Stimulated activated CD4-positive, alpha-beta T cell treated with anti-CD3 and anti-CD28 coated beads, Interleukin-1b, Interleukin-23, amount 100 ng/mL, for 4 hours (primary cell): ENCODE measurements around the gene HVCN1.
A peak's percentile ranks its signal among the peaks of the same experiment; 100 is the strongest.

Experiments
- DNase-seq, 2 donors: peaks; one replicate each; pipeline ENCODE4 v3.0.0-alpha.2; 2020; ENCODE audit warnings: low read depth in 2 of 2

The HVCN1 gene

GRCh38 chr12:110699591-110700445 is 10.9 kb upstream of the HVCN1 start:
- DNase-seq = no peak

DNA sequence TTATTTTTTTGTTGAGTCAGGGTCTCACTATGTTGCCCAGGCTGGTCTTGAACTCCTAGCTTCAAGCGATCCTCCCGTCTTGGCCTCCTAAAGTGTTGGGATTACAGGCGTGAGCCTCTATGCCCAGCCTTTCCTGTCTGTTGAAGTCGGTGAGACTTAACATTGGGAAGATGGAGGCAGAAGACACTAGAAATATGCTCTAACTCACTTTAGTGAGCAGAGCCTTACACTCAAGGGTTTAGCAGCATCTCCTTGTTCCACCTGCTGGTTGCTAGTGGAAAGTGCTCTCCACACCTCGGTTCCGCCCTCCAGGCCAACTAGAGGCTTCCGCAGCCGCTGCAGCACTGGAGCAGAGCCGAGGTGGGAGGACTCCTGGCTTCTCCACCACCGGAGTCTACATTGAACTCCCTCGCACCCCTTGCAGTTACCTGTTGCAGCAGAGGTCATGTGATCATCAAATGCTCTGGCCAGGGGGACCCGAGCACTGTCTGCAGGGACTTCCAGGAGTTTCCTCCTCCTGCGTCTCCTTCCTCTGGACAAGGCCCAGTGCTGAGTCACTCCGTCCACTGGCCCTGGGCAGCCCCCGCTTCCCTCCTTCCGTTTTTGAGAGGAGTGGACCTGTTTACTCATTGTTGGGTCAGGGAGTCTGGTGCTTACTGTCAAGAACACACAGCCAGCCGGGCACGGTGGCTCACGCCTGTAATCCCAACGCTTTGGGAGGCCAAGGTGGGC is 9.4 kb upstream of the HVCN1 start:
- DNase-seq = peak; percentile 49 to 58

- DNase-seq = no peak
Observed at GRCh38 chr12:110697236-110697635, 8.3 kb upstream of the HVCN1 start.

- DNase-seq = no peak
Observed at GRCh38 chr12:110696283-110696682, 7.4 kb upstream of the HVCN1 start.

- no peak for DNase-seq
Observed at GRCh38 chr12:110694330-110694901, 5.5 kb upstream of the HVCN1 start.

GRCh38 chr12:110693731-110694130 is 4.8 kb upstream of the HVCN1 start:
- DNase-seq = no peak

GRCh38 chr12:110690127-110690430 is 1.2 kb upstream of the HVCN1 start:
- no peak for DNase-seq

DNA sequence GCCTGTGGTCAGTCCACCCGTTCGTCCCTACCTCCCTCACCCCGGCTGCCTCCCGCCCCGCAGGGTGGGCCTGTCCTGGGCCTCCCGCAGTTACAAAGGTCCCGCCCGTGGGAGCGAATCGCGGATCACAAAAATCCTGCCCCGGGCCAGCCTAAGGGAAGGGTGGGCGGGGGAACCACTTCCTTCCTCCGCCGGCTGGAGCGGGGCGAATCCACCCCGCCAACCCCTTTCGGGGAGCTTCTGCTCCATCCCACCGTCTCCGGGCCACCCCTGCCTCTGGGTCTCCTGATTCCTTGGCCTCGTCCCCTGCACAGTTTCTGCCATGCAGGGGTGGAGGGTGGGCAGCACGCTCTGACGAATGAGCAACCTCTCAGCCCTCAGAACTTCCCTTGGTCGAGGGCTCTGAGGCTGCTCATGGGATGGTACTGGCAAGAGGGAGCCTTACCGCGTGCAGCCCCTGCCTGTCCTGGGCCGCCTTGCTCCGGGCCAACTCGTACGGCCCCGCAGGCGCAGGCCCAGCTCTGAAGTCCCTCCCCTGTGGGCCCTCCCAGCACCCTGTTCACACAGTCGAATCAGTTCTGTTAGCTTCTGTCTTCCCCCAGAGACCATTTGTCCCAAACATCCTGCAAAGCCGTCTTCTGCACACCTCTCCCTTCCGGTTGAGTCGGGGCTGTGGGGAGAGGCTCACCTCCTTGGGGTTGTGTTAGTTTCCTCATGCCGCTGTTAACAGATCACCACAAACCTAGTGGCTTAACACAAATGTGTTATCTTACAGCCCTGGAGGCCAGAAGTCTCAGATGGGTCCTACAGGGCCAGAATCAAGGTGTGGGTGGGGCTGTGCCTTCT is 589 bp upstream of the HVCN1 start:
- DNase-seq = peak; percentile 14 to 31

DNA sequence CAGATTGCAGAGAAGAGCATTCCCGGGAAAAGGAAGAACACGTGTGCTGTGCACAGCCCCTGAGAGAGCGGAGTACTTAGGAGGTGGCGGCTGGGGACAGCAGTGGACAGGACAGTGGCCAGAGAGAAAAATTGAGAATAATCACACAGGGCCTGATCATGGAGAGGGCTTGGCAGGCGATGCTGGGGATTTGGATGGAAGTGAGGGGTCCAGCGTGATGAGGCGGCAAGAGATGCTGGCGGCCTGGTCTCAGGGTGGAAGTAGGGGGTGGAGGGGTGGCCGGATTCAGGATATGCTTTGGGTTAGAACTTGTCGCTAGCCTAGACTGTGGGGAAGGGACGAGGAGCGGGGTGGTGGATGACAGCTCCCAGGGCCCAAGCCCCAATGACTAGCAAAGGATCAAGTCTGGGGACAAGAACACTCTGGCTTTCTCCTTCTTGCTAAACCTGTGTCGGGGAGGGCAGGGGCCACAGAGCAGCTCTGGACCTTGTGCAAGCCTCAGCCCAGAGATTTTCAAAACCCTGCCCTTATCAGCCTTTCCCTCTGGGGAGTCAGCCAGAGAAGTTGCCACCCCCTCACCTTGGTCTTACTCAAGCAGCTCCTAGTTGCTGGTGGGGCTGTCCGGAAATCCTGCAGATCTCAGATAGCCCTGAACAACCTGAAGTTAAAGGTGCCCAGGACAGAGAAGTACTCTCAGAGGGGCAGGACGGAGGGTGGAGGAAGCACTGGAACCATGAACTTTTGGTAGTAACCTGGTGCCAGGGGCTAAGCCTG is 1.3 kb downstream of the HVCN1 start:
- no peak for DNase-seq

DNA sequence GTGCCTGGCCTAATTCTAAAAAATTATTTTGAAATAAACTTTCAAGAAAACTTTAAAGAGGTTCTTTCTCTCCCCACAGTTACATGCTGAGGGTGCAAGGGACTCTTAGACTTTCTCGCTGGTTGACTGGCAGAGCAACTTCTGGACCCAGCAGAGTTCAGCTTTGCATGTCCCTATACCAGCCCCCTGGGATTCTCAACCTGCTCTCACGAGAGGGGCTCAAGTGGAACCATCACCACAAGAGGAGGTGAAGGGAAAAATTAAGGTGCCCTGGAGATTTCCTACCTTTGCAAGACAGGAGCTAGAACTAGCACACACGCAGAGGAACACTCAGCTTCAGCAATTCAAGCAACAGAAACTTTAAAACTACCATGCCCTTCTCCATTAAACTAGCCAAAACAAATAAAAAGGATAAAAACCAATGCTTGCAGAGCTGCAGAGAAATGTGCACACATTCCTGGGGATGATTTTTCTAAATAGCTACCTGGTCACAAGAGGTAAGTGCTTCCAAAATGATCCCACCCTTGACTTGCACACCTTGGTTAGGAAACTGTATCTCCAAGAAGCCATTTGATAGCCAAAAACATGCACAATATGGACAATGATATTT is 2.5 kb downstream of the HVCN1 start:
- DNase-seq = no peak

GRCh38 chr12:110684312-110684836 is 4.5 kb downstream of the HVCN1 start:
- no peak for DNase-seq

- no peak for DNase-seq
Observed at GRCh38 chr12:110683888-110684287, 5.0 kb downstream of the HVCN1 start.

DNA sequence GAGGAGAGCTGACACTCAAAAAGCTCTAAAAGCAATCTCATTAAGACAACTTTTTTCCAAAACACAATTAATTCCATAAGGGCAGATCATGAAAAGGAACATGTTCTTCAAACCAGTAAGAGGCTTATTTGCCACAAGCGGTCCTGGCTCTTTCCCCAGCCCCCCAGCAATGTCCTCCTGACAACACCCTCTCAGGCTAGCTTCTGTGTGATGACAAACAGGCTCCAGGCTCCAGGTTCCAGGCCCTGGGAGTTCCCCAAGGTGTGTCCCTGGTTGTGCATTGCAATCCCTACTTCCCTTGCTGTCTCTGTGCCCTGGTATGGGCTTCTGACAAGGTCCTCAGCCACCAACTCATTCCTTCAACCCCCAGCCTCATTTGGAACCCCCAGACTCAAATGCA is 8.9 kb downstream of the HVCN1 start:
- DNase-seq = no peak

DNA sequence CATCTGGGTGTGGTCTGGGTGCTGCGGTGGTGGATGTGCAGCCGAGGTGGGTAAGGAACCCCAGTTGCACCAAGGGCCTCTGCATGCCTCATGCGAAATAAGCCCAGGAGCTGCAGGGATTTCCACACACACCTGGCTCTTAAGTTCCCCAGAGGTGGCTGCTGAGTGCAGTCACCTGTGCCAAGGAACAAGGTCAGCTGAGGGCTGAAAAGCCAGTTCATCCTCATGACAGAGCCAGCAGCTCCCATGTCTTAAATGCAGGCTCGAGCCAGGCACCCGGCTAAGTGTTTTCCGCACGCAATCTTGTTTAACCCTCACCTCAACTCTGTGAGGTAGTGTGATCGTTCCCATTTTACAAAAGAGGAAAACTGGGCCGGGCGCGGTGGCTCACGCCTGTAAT is 9.7 kb downstream of the HVCN1 start:
- no peak for DNase-seq

DNA sequence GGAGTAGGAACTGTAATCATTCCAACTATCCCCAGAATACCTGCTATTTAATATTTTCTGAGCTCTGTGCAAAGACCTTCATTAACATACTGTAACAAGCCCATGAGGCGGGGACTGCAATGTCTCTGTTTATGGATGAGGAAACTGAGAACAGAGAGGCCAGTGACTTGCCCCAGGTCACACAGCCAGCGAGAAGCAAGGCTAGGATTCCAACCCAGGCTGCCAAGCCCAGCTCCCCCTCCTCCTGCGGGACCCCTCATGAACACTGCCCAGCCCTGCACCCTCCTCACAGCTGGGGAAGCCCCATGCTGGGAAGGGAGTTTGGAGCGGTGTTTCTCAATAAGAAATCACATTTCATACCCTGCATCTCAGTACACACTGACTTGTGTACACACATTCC is 10.9 kb downstream of the HVCN1 start:
- no peak for DNase-seq

DNA sequence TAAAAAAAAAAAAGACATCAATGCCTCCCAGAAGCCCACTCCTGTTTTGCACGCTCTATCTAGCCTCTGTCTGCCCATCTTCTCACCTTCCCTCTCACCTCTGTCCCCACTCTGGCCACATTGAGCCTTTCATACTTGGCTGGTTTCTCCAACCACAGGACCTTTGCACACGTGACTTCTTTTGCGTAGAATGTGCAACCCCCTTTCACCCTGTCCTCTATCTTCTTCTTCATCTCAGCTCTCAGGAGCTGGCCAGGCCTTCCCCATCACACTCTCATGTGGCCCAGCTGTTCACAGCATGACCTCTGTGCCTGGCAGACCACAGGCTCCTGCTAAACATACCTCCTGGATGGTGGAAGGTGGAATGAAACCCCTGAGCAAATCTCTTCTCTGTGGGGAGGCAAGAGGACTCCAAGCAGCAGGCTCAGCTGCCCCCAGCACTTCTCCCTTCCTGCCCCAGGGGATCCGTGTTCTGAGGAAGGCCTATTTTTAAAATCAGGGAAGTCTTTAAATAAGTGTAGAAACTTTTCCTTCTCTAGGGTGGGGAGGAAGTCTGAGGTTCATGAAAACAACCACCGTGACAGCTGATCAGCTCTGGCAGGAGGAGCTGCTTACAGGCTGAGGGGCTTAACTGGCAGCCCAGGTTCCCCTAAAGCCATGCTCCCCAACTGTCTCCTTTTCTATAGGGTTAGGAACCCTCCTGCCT is 11.6 kb downstream of the HVCN1 start:
- DNase-seq = no peak

DNA sequence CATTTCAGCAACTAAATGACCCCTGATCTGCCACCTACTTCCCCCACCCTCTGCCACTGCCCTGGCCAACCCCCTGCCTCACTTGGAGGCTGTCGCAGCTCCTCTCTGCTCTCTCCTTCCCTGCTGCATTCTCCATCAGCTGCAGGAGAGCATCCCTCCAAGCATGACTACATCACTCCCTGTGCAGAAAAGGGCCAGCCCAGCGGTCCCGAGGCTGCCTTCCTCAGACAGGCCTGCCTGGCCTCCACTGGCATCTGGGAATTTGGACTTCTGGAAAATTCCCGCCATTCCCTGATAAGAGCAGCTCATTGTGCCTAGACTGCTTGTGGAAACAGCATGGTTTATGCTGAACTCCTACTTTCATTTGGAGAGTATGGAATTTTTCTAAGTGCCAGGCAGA is 12.7 kb downstream of the HVCN1 start:
- DNase-seq = no peak

DNA sequence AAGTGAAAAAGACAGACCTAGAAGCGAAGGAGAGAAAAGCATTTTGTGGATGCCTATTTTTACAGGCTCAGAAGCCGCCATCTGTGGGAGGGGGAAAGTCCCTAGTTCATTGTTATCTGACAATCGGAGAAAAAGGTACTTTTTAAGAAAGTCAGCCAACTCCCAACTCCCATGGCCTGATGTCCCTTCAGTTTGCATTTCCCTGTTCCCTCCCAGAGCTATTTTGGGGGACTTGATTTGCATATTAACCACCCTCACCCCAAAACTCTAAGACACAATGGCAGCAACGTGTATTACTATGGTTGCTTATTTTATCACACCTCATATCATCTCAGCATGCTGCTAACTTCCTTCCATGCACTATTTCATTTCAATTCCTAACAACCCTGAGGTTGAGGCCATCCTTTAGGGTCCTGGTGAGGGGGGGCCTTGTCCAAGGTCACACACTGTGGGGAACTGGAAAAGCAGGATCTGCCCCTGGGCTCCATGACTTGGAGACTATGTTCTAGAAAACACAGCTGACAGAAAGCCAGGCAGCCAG is 18.7 kb downstream of the HVCN1 start:
- peak in 1 of 2 donors; percentile 13 for DNase-seq

GRCh38 chr12:110669193-110669502 is 19.8 kb downstream of the HVCN1 start:
- DNase-seq = no peak
